Hindlimb muscle (tissue), 1 donor: ENCODE data around the gene TRPC3. TPM values are rescaled to one million over a fixed set of nuclear protein-coding genes. Genes with fewer than 3 reads are reported as not detected.
"Not testable (repeated sequence)": the region's sequence is repeated elsewhere in the genome, so short reads cannot be mapped to it uniquely, and the experiment has no call there.

Experiments used
- DNase-seq: peaks from one replicate; pipeline ENCODE4 v3.0.0-alpha.2; 2013
- polyA plus RNA-seq: library from polyadenylated mRNA; unstranded; fragments of 120-200 nt; gene quantifications from one replicate; pipeline ENCODE4 v1.2.1, GENCODE V29; 2013; ENCODE audit not compliant: insufficient read length

The TRPC3 gene
- polyA plus RNA-seq, 1 donor = 0.19 TPM

DNA sequence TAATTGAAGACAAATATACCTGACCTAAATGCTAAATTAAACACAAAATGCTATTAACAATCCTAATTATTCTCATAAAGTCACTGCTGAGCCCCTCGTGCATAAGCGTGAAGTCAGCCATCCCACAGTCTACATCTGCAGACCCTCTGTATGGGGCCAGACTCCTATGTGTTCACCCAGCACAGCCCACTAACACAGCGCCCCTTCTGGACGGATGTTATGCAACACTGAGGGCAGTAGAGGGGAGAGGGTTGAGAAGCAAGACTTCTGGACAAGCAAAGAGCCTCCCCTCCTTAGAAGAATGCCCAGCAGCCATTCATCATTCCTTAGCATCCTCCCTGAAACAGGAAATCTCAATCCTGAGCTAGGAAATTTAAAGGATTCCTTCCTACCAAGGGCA lies 7.9 kb downstream of the TRPC3 start:
- no peak for DNase-seq

DNA sequence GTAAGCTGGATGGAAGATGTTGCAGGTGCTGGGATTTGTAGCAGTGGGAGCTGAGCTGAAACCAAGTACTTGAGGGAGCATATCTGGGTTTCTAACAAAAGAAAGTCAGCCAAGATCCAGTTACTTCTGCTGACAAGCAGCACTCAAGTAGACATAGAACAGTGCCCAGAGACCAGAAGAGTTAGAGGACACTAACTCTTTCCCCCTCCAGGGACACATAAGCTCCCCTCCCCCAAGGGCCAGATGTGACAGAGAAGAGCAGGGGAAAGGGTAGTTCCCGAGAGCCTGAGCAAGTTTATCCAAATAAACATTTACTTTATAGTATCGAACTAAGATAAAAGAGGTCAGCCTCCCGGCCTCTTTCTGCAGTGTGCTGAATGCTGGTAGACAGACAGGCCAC lies 12.2 kb downstream of the TRPC3 start:
- DNase-seq = no peak

DNA sequence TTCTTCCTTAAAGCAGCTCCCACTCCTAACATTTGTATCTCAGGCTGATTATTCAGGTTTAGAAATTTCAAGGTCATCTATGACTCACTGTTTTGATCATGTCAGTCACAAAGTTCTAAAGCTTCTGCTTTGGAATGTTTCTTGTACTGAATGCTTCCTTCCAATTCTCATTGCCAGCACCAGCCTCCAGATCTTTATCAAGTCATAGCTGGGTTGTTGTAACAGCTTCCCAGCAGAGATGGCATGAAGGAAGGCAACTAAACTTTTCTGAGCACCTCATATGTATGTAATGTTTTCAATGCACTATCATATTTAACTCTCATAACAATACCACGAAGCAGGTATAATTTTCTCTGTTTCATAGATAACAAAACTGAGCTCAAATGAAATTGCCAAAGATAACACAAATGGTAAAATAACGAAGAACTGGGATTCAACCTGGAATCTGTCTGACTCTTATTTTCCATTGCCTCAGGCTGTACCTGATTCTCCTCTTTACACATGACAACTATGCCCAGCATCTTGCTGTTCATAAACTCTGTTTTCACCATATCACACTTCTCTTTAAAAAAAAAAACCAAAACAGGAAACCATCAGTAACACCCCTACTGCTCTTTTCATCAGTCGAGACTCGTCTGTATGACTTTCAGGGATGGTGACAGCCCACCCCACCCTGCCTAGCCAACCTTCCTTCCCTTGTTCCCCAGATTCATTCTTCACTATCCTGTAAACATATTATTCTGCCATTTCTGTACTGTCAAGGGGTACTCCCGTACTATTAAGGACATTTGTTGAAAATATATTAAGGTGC lies 13.4 kb downstream of the TRPC3 start:
- no peak for DNase-seq

DNA sequence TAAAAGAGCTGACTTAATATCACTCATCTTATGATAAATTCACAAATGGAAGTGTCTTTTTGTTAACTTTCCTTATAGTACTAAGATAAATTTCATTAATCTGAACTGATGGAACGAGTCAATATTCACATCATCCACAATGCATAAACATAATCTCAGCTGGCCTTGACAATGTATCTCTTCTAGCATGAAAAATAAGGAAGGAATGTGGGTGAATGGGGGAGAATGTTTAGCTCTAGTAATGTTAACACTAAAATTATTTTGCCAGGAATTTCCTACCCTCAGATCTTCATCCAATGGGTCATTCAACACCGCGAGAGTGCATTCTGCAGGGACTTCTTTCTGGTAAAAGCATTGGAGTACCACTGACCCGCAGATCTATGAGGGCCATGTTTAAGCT lies 15.8 kb downstream of the TRPC3 start:
- no peak for DNase-seq

DNA sequence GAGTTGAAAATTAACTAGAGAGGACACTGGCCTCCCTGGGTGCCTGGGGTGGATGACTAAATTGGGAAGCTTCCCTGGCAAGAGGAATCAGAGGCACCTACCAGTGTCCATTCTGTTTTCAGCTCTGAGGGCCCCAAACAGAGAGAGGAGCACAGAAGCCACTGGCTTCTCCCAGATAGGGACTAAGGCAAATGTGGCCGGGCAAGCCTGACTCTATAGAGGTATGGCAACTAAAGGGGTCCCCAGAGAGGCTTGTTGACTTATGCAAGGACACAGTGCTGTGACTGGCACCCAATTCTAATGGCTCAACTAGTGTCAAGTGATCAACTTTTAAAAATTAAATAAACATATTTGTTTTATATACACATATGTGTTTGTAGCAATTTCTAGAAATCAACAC lies 17.2 kb downstream of the TRPC3 start:
- no peak for DNase-seq

DNA sequence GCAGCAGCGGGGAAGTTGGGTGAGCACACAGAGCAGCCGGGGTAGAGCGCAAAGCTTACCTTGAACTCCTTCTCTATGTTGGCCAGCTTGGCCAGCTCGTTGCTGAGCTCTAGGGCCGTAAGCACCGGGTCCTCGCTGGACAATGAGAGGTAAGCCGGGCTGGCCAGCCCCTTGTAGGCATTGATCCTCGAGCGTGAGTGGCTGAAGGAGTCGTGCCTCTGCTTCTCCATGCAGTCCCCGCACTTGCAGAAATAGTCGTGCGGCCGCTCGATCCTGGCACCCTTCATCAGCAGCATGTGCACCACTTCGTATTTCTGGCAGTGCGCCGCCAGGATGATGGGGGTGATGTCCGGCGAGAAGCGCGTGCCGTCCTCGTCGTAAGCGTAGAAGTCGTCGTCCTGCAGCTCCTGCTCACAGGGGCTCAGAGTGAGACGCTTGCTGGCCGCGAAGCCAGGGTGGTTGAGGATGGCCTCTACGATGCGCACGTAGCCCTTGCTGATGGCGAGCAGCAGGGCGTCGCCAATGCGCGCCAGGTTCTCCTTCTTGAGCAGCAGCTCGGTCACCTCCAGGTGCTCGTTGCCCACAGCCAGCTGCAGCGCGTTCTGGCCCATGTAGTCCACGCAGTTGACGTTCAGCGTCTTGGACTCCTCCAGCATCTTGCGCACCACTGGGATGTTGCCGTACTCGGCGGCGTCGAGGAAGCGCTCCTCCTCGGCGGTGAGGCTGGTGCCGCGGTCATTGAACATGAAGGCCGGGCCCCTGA lies 19.5 kb downstream of the TRPC3 start:
- no peak for DNase-seq

DNA sequence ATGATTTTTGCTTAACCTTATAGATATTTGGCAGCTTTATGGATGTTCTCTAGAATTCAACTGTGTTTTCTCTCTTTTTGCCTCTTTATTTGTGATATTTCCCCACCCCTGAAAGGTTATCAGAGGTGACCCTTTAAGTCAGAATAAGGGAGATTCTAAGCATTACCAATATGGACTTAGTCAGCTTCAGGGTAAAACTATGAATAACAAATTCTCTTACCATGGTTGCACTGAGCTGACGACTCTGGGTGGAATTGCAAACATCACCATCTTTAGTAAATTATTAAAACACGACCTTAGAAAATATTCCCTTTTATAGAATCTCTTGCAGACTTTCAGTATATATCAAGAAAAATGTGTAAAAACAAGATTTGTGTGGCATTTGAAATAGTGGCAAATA lies 21.6 kb downstream of the TRPC3 start:
- DNase-seq = no peak

DNA sequence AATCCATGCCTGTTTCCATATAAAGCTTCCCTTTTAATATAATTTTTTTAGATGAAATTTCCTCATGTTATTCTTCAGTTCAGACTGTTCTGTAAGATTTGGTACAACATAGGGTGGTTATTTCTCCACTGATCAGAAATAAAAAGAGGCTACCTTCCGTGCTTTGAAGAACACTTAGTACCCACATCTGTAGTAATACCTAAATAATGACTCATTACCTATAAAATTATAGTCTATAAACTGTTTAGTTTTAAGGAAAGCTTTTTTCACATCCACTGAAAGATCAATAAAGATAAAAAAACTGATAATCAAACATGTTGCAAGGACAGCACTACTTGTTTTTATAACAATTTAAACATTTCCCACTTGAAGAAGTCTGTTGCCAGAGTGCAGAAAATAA lies 23.9 kb downstream of the TRPC3 start:
- no peak for DNase-seq

DNA sequence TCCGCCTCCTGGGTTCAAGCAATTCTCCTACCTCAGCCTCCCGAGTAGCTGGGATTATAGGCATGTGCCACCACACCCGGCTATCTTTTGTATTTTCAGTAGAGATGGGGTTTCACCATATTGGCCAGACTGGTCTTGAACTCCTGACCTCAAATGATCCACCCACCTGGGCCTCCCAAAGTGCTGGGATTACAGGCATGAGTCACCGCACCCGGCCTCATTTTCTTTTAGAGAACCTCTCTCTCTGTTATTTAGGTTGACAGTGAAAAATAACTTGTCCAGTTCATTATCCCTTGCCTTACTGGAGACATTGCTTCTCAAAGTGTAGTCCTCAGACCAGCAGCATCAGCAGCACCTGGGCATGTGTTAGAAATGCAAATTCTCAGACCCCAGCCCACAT lies 25.4 kb downstream of the TRPC3 start:
- DNase-seq = not testable (repeated sequence)

DNA sequence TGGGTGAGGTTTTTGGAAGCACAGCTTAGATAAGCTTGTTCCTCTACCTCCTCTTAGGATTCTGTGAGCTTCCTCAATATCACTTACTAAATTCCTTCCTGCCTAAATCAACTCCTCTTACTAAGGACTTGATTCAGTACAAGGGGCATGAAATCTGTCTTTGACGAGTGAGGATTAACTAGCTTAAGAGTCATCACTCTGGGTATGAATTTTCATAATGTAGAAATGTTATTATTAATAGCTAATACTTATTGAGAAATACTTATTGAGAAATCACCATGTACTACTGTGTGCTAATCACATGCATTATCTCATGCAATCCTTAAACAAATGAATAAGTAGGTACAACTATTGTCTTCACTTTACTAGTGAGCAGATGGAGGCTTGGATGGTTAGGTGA lies 28.6 kb downstream of the TRPC3 start:
- no peak for DNase-seq

DNA sequence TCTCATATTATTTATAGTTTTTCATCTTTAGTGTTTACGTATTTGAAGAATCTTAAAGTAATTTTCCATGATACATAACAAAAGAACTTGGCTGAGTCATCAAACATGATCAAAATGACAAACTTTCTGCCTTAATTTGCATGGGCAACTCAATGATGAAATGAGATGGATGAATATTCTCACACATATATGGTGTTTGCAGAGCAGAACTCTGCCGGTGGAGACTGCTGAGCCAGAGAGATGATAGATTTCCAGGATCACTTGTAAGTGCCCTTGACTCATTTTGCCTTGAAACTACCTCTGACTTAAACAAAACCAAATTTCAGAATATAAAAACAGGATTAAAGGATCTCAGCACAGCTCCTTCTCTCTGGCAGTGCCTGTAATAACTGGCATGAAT lies 38.2 kb downstream of the TRPC3 start:
- no peak for DNase-seq

DNA sequence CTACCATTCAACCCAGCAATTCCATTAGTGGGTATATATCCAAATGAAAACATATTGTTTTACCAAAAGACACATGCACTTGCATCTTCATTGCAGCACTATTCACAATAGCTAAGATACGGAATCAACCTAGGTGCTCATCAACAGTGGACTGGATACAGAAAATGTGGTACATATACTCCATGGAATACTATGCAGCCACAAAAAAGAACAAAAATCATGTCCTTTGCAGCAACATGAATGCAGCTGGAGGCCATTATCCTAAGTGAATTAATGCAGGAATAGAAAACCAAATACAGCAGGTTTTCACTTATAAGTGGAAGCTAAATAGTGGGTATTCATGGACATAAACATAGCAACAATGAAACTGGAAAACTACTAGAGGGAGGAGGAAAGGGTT lies 43.5 kb downstream of the TRPC3 start:
- DNase-seq = no peak

DNA sequence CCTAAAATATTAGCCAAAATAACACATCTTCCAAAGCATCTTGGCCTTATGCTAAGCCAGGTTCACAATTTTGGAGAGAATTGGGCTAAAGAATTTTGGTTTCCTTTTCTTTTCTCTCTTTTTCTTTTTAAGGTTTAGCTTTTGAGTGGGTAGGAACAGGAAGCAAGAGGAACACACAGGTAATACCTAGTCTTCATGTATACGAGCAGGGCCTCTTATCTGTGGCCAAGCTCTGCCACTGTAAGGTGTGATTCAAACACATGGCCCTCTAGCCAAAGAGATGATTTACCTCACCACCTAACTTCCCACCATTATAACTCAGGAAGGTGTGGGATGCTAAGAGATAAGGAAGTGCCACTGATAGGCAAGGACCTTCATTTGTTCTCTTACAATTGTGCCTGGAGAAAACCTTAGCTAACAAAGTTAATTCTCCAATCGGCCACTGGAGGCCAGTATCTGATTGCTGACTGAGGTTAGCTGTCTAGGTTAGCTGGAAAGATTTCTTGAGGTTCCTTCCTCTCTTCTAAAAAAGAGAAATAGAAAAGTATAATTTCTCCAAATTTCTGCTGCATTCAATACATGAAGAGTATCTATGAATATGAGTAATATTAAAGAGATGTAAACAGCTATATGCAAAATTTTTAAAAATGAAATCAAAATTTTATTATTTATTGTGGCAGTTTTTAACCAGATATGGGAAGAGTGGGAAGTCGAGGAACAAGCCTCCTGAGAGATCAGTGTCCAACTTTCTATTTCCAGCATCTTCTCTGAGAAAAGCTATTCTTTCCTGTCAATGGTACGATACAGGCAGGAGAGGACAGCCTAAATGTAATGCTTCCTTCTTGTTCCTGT lies 51.5 kb downstream of the TRPC3 start:
- DNase-seq = peak; percentile 29

DNA sequence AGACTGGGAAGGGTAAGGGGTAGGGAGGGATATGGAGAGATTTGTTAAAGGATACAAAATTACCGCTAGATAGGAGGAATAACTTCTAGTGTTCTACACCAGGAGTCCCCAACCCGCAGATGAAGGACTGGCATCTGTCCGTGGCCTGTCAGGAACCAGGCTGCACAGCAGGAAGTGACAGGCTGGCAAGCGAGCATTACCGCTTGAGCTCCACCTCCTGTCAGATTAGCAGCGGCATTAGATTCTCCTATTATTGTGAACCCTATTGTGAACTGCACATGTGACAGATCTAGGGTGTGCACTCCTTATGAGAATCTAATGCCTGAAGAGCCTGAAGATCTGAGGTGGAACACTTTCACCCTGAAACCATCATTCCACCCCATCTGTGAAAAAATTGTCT lies 53.7 kb downstream of the TRPC3 start:
- no peak for DNase-seq

DNA sequence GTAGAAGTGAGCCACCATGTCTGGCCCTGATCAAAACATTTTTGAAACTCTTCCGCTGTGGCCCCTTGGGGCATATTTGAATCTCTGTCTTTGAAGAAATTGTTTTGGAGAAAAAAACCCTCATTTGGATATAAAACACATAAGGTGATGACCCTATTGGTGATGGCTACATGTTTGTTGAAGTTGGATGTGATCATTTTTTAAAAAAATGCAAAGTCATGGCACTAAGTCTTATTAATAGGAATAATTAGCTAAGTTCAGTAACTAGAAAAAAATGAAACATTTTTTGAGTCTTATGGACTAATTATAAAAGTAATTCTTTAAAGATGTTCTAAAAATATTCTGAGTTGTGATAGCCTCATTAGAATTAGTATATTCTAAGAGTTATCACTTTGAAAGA lies 63.7 kb downstream of the TRPC3 start:
- no peak for DNase-seq

DNA sequence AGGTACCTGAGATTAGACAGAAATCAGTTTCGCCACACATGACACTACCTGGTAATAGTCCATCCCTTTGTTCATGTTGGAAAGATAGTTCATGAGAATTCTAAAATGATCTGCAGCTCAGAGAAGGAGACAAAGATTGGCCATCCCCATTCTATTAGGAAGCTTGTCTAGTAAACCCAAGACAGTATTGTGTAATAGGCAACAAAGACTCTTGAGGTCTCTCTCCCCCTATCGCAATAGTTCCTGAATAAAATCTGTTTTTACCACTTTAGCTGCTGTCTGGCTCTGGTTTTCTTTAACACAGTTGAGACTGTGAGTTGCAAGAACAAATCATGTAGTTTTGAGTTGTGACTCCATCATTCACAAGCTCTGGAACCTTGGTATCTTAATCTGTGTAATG lies 66.7 kb downstream of the TRPC3 start:
- DNase-seq = no peak

DNA sequence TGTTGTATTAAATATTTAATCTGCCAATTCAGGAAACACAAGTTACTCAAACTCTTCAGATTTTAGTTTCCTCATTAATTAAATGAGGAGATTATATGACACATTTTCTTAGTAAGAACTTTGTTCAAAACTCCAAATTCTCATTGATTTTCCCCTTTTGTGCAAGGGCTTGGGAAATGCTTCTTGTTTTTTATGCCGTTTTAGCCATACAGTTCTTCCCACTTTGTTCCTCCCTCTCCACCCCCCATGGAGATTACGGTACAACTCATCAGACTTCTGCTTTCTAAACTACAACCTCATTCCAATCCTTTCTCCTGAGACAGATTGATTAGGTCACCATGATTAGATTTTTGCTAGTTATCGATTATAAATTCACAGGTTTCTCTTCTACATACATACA lies 70.7 kb downstream of the TRPC3 start:
- DNase-seq = no peak

DNA sequence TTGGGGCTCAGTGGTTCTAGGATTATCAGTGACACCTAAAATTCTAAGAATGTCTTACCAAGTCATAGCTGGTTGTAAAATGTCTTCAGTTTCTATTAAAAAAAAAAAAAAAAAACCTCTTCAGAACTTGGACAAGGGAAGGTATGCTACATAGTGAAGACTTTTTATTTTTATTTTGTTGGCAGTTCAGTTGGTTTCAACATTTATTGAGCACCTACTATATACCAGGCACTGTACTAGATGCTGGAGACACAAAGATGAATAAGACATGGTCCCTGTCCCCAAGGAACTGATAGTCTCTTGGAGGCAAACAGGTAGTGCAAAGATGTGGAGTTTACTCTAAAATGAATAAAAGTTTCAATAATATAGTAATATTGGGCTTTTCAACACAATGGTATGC lies 72.7 kb downstream of the TRPC3 start:
- DNase-seq = no peak

DNA sequence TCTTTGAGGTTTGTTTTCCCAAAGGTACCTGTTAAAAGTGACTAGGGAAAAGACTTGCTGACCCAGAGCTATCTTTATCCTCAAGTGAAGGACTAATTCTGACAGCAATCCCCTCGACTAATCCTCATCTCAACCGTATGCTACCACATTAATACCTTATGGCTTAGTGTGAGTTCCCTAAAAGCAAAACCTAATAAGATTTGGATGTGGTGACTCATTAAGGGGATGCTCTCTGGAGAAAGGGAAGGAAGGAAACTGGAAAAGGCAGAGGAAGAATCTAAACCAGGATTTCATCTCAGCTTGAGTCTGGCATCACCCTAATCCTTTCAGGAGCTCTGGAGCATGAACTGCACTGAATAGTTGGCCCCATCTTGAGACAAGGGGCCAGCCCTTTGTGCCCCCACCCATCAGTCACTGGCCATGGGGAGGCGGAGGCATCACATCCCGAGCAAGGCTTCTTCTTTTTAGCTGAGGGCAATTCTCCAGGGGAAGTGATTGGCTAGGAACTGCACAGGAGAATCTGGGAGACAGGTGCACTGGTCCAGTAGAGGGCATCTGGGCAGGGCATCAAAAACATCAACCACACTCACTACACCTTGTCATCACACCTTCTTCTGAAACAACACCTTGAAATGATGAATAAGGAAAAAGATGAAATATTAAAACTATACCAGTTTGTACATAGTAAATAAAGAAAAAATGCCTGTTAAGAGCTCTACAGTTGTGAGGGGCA lies 74.7 kb downstream of the TRPC3 start:
- DNase-seq = no peak

DNA sequence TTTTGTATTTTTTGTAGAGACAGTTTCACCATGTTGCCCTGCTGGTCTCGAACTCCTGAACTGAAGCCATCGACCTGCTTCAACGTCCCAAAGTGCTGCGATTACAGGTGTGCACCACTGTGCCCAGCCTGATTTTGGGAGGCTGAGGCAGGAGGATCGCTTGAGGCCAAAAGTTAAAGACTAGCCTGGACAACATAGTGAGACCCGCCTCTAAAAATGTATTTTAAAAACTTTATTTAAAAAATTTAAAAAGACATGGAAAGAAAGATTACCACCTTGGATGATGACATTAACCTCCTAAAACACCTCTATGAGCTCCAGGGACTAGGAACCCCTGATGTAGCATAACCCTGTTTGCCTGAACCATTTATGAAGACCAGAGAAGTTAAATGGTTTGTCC lies 75.8 kb downstream of the TRPC3 start:
- DNase-seq = no peak

DNA sequence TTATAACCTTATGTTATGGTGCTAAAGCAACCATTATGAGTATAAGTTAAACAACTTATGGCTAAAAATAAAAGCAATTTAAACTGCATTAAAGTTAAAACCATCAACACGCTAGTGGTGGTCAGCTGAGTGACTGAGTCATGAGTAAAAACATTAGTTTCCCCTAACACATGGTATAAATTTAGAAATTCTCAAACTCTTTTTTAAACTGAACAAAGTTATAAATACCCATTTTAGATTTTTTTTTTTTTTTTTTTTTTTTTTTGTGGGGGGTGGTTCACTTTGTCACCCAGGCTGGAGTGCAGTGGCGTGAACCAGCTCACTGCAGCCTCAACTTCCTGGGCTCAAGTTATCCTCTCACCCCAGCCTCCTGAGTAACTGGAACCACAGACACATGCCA lies 76.2 kb downstream of the TRPC3 start:
- DNase-seq = no peak

DNA sequence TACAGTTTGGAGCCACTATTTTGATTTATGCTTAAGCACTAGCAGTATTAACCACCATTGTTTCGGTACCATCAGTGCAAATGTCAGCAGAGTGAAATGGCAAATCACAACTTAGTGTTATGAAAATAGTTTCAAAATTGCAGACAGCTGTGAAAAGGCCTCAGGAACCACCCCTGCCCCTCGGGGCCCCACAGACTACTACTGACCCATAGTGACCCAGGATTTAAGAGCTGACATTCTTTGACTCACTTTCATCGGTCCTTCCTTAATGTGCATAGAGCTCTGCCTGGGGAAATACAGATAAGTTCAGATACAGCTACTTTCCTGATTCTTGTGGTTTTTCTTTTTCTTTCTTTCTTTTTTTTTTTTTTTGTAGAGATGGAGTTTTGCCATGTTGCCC lies 78.3 kb downstream of the TRPC3 start:
- no peak for DNase-seq
